Inflammatory macrophage treated with lipopolysaccharide for 4 hours (primary cell): ENCODE results near the gene ZNF22.

Experiments used
- DNase-seq: peaks from one replicate; pipeline ENCODE4 v3.0.0-alpha.2; 2020

Gene ZNF22

DNA sequence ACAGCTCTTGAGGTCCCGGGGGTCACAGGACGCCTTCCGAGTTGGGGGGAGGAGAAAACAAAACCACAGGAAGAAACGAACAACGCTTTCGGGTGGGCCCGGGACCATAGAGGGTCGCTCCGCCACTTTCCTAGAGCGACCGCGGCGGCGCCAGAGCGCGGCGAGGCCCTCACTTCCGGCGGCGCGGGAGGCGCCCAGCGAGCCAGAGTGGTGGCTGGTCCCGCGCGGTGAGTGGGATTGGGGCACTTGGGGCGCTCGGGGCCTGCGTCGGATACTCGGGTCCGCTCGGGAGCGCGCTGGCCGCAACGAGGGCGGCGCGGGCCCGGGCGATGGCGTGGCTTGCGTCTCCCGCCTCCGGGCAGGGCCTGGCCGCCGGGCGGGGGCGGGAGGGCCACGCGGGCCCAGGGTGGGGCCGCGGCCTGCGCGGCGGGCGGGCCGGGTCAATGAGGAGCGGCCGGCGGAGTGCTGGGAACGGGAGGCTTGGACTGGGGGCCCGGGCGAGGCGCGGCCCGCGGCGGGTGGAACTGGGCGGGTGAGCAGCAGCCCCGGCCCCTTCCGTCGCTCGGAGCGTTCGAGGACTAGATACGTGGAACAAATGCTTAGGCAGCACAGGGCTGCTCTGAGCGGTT, at the start of gene ZNF22:
ZNF22 (plus strand) TSS at position 172 of the 629 bp plus-strand sequence. CDS start 2,446 bp downstream, outside the sequence.
- DNase-seq, result peak; percentile 50

DNA sequence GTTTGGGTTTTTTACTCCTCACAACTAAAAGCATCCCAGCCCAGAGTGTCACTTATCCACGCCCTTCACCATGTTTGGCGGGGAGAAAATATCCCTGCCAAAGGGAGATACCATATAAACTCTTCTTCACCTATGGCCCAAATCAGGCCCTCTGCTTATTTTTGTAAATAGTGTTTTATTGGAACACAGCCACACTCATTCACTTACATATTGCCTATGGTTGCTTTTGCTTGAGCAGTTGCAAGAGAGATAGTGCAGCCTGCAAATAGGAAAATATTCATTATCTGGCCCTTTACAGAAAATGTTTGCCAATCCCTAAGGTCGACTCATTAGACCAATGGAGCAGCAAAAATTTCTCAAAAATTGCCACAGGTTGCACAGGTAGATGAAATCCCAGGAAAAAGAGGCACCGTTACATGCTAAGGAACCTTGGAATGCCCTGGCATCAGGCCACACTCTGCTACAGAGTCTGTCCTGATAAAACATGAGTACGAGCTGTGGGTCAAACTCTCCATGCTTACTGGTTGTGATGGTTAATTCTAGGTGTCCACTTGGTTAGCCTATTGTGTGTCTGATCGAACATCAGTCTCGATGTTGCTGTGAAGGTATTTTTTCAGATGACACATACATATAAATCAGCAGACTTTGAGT, 49.0 kb upstream of the ZNF22 start:
- DNase-seq, result no peak

GRCh38 chr10:44952779-44953231, 47.9 kb upstream of the ZNF22 start:
- no peak for DNase-seq

GRCh38 chr10:44954042-44954441, 46.7 kb upstream of the ZNF22 start:
- no peak for DNase-seq

DNA sequence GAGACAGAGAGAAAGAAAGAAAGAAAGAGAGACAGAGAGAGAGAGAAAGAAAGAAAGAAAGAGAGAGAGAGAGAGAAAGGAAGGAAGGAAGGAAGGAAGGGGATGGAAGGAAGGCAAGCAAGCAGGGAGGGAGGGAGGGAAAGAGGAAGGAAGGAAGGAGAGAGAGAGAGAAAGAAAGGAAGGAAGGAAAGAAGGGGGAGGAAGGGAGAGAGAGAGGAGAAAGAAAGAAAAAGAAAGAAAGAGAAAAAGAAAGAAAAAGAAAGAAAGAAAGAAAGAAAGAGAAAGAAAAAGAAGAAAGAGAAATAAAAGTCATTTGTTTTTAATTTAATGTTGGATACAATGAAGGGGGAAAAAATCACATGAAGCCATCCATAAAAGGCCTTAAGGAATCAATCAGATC, 45.8 kb upstream of the ZNF22 start:
- DNase-seq, result no peak

DNA sequence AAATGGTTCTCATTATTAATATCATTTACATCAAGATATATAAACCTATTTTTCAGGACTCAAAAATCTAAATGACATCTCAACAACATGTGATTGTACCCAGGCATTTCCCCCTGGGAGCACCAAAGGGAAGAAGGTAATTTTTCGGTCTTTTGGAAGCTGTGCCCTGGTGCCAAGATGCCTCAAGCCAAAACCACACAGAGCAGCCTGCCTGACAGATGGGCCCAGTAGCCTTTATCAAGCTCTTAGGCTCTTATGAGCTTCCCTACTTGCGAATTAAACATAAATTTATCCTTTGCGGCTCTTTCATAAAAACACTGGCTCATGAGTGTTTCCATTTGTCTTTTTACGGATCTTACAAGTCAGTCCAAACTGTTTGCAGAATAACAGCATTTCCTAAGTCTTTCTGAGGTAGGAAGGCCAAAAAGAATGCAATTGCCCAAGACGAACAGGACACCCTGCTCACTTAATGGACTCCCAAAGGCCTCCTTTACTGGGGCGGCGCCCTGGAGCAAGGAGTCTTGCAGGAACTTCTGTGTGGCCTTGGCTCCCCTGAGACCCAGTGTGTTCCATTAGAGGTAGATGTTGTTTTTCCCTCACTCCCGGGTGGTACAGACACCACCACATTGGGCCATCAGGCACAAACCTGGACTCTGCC, 45.2 kb upstream of the ZNF22 start:
- DNase-seq, result no peak

DNA sequence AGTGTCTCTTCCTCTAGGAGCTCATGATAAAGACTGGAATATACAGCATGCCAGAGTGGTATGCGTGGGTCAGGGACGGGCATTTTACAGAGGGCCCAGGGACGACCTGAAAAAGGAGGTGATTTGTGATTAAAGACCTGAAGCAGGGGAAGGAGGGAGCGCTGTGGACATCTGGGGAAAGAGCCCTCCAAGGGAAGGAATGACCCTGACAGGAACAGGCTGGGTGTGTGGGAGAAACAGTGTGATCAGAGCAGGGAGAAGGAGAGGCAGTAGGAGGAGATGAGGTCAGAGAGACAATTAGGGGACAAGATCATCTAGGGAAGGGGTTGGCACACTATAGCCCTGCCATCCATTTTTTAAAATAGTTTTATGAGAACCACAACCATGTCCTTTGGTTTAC, 44.5 kb upstream of the ZNF22 start:
- no peak for DNase-seq

- DNase-seq, result no peak
These were observed 43.7 kb upstream of the ZNF22 start for GRCh38 chr10:44956717-44957706.

- peak; percentile 94 for DNase-seq
These were observed 42.4 kb upstream of the ZNF22 start for GRCh38 chr10:44958196-44958897.

DNA sequence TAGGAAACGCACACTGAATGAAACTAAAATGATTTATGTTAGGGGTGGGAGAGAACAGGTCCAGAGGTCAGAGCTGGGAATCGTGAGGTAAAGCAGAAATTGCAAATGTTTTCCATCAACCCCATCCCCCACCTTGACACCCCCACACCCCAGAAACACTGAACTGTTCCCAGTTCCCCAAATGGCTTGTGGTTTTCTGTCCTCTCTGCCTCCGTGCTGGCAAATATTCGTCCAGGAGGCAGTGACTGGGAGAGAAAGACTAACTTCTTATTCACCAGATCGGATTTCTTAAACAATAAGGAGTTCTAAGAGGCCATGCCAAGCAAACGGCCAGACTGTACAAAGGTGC, 41.9 kb upstream of the ZNF22 start:
- DNase-seq, result peak; percentile 46

GRCh38 chr10:44959247-44960087, 41.3 kb upstream of the ZNF22 start, which contains the start of gene RASSF4:
Gene RASSF4, plus strand, starts transcription at chr10:44959802. Its CDS starts 10,401 bp downstream, at chr10:44970203.
- DNase-seq, result peak; percentile 95

DNA sequence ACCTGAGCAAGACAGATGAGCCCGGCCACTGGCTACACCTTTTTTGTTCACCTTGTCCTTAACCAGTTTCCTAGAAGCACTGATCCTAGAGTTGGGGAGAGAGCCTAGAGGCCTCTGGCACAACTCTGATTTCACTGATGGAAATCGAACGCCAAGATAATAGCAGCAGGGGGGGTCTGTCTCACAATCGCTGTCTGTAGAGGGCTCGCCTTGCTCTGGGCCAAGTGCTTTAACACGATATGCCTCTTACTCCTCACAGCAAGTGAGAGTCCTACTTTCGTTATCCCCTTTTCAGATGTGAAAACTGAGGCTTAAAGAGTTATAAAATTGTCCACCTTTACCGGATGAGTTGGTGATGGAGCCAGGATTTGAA, 40.6 kb upstream of the ZNF22 start:
- no peak for DNase-seq

- no peak for DNase-seq
These were observed 40.1 kb upstream of the ZNF22 start for GRCh38 chr10:44960482-44961229.

DNA sequence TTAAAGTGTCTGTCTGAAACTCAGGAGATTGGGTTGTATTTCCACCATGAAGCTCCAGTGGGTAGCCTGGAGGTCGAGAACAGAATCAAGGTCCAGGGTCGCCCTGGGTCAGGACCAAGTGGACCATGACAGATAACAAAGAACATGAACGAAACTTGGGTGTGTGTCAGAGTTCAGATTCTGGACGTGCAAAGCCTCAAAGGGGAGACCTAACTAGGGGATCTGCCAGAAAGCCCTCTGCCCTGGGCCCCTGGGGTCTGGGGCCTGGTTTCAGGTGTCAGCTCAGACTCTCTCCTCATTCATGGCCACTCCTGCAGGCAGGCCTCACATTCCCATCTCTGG, 39.5 kb upstream of the ZNF22 start:
- no peak for DNase-seq

GRCh38 chr10:44961931-44962750, 38.6 kb upstream of the ZNF22 start:
- no peak for DNase-seq

DNA sequence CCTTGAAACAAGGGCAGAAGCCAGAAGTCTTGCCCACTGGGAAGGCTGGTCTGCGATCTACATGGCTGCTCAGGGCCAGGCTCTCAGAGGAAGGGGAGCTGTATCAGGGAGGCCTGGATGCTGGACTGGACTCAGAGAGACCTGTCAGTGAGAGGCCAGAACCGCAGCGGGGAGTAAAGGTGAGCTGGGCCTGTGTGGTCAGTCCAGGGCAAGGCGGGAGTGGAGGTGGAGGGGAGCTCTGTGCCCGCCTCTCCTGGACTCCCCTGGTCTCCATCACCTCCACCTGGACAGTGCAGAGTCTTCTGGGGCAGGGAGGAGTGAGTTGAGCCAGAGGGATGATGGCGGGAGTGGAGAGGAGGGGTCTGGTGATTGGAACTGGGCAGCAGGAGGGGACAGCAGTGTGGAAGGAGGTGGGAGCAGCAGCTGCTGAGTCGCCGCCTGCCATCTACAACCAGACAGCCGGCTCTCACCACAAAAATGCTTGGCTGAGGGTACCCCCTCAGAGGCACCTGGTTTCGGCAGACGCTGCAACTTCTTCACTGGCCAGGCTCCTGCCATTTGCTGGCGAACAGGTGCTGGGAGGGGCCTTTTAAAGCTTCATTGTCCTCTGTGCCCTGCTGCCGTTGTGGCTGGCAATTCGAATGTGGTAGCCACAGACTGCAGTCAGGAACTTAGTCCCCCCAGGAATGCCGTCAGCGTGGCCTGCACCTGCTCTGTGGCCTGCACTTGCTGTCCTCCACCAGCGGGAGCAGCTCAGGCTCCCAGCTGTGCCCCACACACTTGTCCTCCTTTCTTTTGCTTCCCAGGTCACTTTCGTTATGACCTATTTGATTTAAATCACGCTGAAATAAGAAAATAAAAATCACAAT, 37.6 kb upstream of the ZNF22 start:
- peak; percentile 54 for DNase-seq

DNA sequence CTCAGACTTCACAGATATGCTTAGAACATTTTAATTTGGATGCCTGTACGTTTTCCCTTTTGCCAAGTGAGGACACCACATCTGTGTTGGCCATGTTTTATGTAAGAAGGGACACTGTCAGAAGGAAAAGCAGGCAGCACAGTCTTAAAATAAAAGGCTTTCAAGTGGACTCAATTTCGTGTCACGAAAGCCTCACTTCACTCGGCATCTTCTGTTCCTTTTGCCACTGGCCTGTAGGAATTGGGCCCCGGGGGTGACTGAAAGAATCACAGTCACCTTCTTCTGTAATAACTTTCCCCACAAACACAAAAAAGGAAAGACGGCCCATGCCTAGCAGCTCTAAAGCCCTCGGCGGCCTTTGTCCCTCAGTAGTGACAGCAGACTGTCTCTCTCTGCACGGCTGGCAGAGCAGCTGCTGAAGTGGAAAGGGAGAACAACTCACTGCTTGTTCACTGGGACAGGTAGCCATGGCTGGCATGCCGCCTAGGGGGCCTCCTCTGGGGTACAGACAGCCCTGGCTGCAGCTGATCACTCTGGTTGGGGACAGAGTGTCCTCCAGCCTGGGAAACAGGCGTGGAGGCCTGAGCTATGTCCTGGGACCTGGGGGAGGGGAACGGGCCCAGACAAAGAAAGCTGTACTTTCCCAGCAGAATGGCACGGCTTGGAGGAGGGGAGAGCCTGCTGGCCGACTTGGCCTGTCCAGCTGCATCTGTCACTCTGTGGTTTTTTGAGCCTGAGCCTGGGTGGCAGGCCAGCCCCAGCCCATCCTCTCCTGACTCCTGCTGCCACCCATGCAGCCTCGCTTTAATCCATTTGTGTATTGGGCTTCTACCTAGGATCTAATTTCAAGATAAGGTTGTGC, 36.7 kb upstream of the ZNF22 start:
- peak; percentile 32 for DNase-seq

GRCh38 chr10:44965104-44965503, 35.6 kb upstream of the ZNF22 start:
- DNase-seq, result no peak
